OCI-LY3 (cell line): ENCODE results near the gene SRGAP1.

Experiments used
- H2AFZ ChIP-seq: fragments of 200-600, 300-600 bp; shearing (Covaris generic); 2 replicates; pipeline ENCODE4 v1.6.0; 2014; ENCODE audit warnings: antibody characterized with exemption, low read depth, low read length
- H3K27ac ChIP-seq: fragments of 200-600, 300-600 bp; sonication (generic); 2 replicates; pipeline ENCODE4 v1.5.1; 2014; ENCODE audit warnings: mild to moderate bottlenecking, low read length, moderate library complexity, mixed read lengths
- H3K27me3 ChIP-seq: fragments of 200-600, 300-600 bp; sonication (generic); 2 replicates; pipeline ENCODE4 v1.6.1; 2014; ENCODE audit warnings: low read depth, low read length, mixed read lengths
- H3K36me3 ChIP-seq: fragments of 200-600, 300-600 bp; sonication (generic); replicated peaks from 2 replicates; pipeline ENCODE3; 2014; ENCODE audit warnings: low read depth, low read length, mixed read lengths
- H3K4me1 ChIP-seq: fragments of 300-600, 200-600 bp; sonication (generic); 2 replicates; pipeline ENCODE4 v1.6.1; 2014; ENCODE audit warnings: low read length, mixed read lengths
- H3K4me2 ChIP-seq: fragments of 200-600, 300-600 bp; sonication (generic); 2 replicates; pipeline ENCODE4 v1.6.1; 2014; ENCODE audit warnings: low read length, mixed read lengths
- H3K4me3 ChIP-seq: fragments of 300-600, 200-600 bp; sonication (generic); 2 replicates; pipeline ENCODE4 v1.5.1; 2014; ENCODE audit warnings: antibody characterized with exemption, mild to moderate bottlenecking, low read length, moderate library complexity
- H3K79me2 ChIP-seq: fragments of 300-600, 200-600 bp; shearing (Covaris generic); 2 replicates; pipeline ENCODE4 v1.6.1; 2014; ENCODE audit warnings: mild to moderate bottlenecking, low read length, mixed read lengths
- H3K9ac ChIP-seq: fragments of 300-600, 200-600 bp; shearing (Covaris generic); 2 replicates; pipeline ENCODE4 v1.6.0; 2014; ENCODE audit warnings: mild to moderate bottlenecking, low read length, moderate library complexity
- H3K9me3 ChIP-seq: fragments of 200-600, 300-600 bp; shearing (Covaris generic); 2 replicates; pipeline ENCODE4 v1.6.1; 2014; ENCODE audit warnings: low read length, mixed read lengths; ENCODE audit not compliant: insufficient read depth
- H4K20me1 ChIP-seq: fragments of 200-600, 300-600 bp; sonication (generic); 2 replicates; pipeline ENCODE4 v1.6.1; 2016; ENCODE audit warnings: low read length, mixed read lengths; ENCODE audit not compliant: insufficient read depth
- EZH2phosphoT487 ChIP-seq: fragments of 200-600 bp; shearing (Covaris generic); IDR thresholded peaks from 2 replicates; pipeline ENCODE4 v1.6.1; 2018; ENCODE audit warnings: antibody characterized with exemption, mixed run types, low read depth
- TF ChIP-seq, protein P1 (sequence below): fragments of 200-600, 300-600 bp; sonication (generic); IDR thresholded peaks from 2 replicates; pipeline ENCODE4 v1.5.1; 2014; ENCODE audit warnings: antibody characterized with exemption, low read length, low read depth

The SRGAP1 gene

DNA sequence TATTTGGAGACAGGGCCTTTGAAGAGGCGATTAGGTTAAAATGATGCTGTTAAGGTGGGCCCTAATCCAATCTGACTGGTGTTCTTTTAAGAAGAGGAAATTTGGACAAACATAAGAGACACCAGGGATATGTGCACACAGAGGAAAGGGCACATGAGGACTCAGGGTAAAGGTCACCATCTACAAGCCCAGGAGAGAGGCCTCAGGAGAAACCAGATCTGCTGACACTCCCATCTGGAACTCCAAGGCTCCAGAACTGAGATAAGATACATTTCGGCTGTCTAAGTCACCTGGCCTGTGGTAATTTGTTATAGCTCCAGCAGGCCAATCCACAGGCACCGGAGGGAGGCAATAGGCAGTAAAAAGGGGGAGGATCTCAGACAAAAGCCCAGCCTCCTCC is 329.0 kb downstream of the SRGAP1 start:
- H3K4me1 ChIP-seq = no peaks in the 10 kb centered on the region
- H3K27ac ChIP-seq = no peak overlapping the region
- H3K9me3 ChIP-seq = no peaks in the 10 kb centered on the region
- H3K36me3 ChIP-seq = no peaks in the 10 kb centered on the region
- H3K9ac ChIP-seq = no peak overlapping the region
- H3K79me2 ChIP-seq = no peaks in the 10 kb centered on the region
- no peaks in the 10 kb centered on the region for H4K20me1 ChIP-seq
- H3K27me3 ChIP-seq = no peaks in the 10 kb centered on the region
- no peak overlapping the region for H2AFZ ChIP-seq
- TF ChIP-seq, protein P1, sequence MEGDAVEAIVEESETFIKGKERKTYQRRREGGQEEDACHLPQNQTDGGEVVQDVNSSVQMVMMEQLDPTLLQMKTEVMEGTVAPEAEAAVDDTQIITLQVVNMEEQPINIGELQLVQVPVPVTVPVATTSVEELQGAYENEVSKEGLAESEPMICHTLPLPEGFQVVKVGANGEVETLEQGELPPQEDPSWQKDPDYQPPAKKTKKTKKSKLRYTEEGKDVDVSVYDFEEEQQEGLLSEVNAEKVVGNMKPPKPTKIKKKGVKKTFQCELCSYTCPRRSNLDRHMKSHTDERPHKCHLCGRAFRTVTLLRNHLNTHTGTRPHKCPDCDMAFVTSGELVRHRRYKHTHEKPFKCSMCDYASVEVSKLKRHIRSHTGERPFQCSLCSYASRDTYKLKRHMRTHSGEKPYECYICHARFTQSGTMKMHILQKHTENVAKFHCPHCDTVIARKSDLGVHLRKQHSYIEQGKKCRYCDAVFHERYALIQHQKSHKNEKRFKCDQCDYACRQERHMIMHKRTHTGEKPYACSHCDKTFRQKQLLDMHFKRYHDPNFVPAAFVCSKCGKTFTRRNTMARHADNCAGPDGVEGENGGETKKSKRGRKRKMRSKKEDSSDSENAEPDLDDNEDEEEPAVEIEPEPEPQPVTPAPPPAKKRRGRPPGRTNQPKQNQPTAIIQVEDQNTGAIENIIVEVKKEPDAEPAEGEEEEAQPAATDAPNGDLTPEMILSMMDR = no peak
- no peak for TF ChIP-seq EZH2phosphoT487
- H3K4me2 ChIP-seq = no peak overlapping the region
- no peak overlapping the region for H3K4me3 ChIP-seq

DNA sequence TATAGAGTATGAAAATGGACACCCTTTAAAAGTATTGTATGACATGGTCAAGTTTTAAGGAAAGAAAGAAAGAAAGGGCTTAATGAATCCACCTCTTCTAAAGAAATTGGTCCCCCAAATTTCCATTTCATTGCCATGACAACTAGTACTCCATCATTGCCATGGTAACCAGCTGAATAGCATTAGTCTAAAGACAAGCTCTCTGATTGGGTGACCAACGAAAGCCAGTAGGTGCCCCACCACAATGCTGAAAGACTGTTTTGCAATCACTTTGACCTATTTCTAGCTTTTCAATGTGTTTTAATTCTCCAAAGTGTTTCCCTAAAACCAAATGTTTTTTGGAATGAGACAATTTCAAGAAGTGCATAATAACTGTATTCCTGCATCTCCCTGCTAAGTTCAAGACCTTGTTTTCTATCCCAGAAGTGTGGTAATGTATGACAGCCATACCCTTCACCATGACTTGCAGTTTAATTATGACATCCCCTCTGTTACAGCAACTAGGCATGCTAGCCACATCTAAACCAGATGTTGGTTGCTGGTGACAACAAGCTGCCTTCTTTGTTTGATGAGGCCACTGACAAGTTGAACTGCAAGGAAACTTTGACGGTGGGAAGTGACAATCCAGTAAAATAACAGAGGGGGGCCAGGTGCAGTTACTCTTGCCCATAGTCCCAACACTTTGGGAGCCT is 330.9 kb downstream of the SRGAP1 start:
- no peaks in the 10 kb centered on the region for H3K27me3 ChIP-seq
- no peaks in the 10 kb centered on the region for H3K4me1 ChIP-seq
- no peak overlapping the region for H3K4me2 ChIP-seq
- TF ChIP-seq, protein P1 = no peak
- TF ChIP-seq EZH2phosphoT487 = no peak
- H3K9me3 ChIP-seq = no peaks in the 10 kb centered on the region
- H3K36me3 ChIP-seq = no peaks in the 10 kb centered on the region
- no peaks in the 10 kb centered on the region for H4K20me1 ChIP-seq
- no peak overlapping the region for H3K9ac ChIP-seq
- H3K4me3 ChIP-seq = no peak overlapping the region
- H3K79me2 ChIP-seq = no peaks in the 10 kb centered on the region
- no peak overlapping the region for H2AFZ ChIP-seq
- H3K27ac ChIP-seq = no peak overlapping the region

DNA sequence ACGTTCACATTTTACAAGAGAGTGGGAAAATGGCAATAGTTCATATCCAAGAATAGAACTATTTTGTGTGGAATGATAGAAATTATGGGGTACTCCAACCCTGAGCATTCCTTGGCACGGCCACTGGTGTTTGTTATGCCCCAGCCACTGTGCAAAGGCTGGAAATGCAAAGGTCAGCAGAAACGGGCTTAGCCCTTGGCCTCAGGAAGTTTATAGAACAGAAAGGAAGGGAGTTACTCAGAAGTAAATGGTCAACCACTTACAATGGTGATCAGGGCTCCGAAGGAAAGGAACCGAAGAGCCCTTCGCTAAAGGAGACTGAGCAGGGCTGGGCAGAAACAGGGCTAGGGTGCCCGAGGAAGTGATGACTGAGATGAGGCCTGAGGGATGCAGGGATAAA is 332.5 kb downstream of the SRGAP1 start:
- Histone ChIP-seq H3K36me3 (no peaks in the 10 kb centered on the region), H4K20me1 (no peaks in the 10 kb centered on the region), H3K27ac (no peak overlapping the region), H3K4me1 (no peaks in the 10 kb centered on the region), H3K79me2 (no peaks in the 10 kb centered on the region), H3K27me3 (no peaks in the 10 kb centered on the region), H3K9me3 (no peaks in the 10 kb centered on the region), H3K9ac (no peak overlapping the region), H2AFZ (no peak overlapping the region), H3K4me3 (no peak overlapping the region), H3K4me2 (no peak overlapping the region)
- no peak for TF ChIP-seq EZH2phosphoT487
- TF ChIP-seq, protein P1 = no peak

DNA sequence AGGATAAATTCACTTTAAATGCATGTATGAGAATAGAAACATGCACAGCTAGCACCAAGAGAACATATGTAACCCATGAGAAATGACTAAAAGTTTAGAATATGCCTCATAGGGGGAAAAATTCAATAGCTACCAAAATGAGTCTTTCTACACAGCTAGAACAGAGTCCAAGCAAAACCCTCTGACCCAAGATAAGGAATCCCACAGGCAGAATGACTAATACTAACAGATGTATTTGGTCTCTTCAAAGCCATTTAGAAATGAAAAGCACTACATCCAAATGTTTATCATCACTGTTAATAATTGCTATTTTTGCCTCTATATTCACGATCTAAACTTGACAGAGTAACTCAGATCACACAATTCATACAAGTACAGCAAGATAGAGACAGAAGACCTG is 333.6 kb downstream of the SRGAP1 start:
- Histone ChIP-seq H3K9me3 (no peaks in the 10 kb centered on the region), H3K27me3 (no peaks in the 10 kb centered on the region), H3K4me3 (no peak overlapping the region), H3K27ac (no peak overlapping the region), H2AFZ (no peak overlapping the region), H3K36me3 (no peaks in the 10 kb centered on the region), H3K4me1 (no peaks in the 10 kb centered on the region), H3K4me2 (no peak overlapping the region), H3K9ac (no peak overlapping the region), H3K79me2 (no peaks in the 10 kb centered on the region), H4K20me1 (no peaks in the 10 kb centered on the region)
- no peak for TF ChIP-seq EZH2phosphoT487
- TF ChIP-seq, protein P1 = no peak
